ENCODE data around the gene PPP1R2B. TPM values are rescaled to one million over a fixed set of nuclear protein-coding genes. Genes with fewer than 3 reads are reported as not detected.

PPP1R2B gene
- total RNA-seq, 1 donor from 2014 or later: not detected

DNA sequence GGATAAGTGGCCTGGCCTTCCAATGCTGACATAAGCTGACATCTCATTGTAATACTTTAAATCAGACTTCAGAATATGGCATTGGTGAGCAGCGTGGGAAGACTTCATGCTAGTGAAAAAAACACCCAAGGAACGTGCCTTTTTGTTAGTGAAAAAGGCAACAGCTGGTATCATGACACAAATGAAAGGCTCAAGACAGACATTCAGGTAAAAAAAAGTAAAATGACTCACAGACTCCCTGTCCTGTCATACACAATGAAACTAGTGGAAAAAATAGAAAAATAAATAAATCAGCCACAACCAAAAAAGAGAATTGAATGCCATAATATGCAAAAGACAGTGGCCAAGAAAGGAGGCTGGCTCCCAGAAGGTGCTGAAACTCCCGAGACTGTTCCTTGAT lies 24.4 kb upstream of the PPP1R2B start:
- Histone ChIP-seq H3K4me1 (no peaks in the 10 kb centered on the region), H3K36me3 (no peaks in the 10 kb centered on the region), H3K4me3 (no peak overlapping the region), H3K27ac (replicated peaks) (no peak overlapping the region), H3K27me3 (ENCODE audit: low read depth) (no peaks in the 10 kb centered on the region), H3K9me3 (replicated peaks) (peaks cover 10% of the 10 kb centered on the region)
- no peak for DNase-seq
- intact Hi-C loops (cut with micrococcal nuclease): no loop called here
- TF ChIP-seq, protein P1, sequence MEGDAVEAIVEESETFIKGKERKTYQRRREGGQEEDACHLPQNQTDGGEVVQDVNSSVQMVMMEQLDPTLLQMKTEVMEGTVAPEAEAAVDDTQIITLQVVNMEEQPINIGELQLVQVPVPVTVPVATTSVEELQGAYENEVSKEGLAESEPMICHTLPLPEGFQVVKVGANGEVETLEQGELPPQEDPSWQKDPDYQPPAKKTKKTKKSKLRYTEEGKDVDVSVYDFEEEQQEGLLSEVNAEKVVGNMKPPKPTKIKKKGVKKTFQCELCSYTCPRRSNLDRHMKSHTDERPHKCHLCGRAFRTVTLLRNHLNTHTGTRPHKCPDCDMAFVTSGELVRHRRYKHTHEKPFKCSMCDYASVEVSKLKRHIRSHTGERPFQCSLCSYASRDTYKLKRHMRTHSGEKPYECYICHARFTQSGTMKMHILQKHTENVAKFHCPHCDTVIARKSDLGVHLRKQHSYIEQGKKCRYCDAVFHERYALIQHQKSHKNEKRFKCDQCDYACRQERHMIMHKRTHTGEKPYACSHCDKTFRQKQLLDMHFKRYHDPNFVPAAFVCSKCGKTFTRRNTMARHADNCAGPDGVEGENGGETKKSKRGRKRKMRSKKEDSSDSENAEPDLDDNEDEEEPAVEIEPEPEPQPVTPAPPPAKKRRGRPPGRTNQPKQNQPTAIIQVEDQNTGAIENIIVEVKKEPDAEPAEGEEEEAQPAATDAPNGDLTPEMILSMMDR (IDR thresholded peaks at IDR 0.05; ENCODE audit: borderline replicate concordance): no peak

DNA sequence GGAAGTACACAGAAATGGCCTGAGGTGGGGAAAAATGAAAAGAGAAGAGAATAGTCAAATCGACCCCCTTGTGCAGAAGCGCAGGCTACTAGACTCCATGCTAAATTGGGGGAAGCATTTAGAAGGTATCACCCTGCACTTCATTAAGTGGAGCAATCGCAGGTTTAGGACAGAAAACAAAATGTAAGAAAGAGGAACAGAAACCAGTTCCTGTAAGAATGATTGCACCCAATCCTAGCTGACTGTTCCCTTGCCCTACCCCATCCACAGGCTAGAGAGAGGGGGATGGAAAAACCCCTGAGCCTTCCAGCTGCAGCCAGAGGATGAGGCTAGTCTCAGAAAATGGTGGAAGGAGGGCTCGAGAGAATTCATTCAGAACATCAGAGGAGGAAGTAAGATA lies 23.9 kb upstream of the PPP1R2B start:
- H3K27ac ChIP-seq (replicated peaks): no peak overlapping the region
- intact Hi-C loops (cut with micrococcal nuclease): no loop called here
- no peak overlapping the region for H3K4me3 ChIP-seq
- TF ChIP-seq, protein P1 (IDR thresholded peaks at IDR 0.05; ENCODE audit: borderline replicate concordance): no peak
- no peaks in the 10 kb centered on the region for H3K27me3 ChIP-seq (ENCODE audit: low read depth)
- no peak for DNase-seq
- peaks cover 10% of the 10 kb centered on the region for H3K9me3 ChIP-seq (replicated peaks)
- H3K4me1 ChIP-seq: no peaks in the 10 kb centered on the region
- no peaks in the 10 kb centered on the region for H3K36me3 ChIP-seq

DNA sequence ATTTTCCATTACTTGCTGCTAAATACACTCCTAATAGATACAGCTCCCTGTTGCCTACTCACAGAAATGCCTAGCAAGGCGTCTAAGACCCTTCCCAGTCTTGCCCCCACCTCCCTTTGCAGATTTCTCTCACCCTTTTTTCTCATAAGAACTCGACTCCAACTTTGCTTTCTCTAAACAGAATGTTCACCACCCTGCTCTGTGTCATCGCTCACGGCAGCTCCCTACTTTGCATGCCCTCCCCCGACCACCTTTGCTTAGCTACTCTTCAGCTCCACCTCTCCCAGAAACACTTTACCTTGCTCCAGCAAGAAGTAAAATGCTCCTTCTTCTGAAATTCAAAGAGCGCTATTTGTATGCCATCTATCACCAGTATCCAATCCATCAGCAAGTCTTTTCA lies 15.2 kb upstream of the PPP1R2B start:
- H3K27me3 ChIP-seq (ENCODE audit: low read depth): no peaks in the 10 kb centered on the region
- no peak for DNase-seq
- TF ChIP-seq, protein P1 (IDR thresholded peaks at IDR 0.05; ENCODE audit: borderline replicate concordance): no peak
- no peaks in the 10 kb centered on the region for H3K4me1 ChIP-seq
- H3K9me3 ChIP-seq (replicated peaks): no peaks in the 10 kb centered on the region
- intact Hi-C loops (cut with micrococcal nuclease): no loop called here
- H3K36me3 ChIP-seq: no peaks in the 10 kb centered on the region
- no peak overlapping the region for H3K4me3 ChIP-seq
- no peak overlapping the region for H3K27ac ChIP-seq (replicated peaks)

DNA sequence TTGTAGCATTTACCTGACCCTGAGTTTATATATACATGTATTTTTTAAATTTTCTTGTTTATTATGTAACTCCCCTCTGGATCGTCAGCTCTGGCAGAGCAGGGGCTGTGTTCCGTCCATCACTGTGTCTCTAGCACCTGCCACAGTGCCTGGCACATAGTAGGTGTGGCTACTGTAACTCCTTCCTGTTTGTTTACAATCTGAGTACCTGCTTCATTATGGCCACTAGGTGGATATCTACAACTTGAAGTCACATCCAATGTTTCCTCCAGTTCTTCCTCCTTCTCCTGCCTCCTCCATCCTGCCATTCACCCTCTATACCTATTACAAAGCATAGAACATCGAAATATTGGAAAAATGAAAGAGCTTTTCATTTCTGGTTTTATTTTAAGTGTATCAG lies 14.2 kb upstream of the PPP1R2B start:
- H3K36me3 ChIP-seq: no peaks in the 10 kb centered on the region
- intact Hi-C loops (cut with micrococcal nuclease): no loop called here

DNA sequence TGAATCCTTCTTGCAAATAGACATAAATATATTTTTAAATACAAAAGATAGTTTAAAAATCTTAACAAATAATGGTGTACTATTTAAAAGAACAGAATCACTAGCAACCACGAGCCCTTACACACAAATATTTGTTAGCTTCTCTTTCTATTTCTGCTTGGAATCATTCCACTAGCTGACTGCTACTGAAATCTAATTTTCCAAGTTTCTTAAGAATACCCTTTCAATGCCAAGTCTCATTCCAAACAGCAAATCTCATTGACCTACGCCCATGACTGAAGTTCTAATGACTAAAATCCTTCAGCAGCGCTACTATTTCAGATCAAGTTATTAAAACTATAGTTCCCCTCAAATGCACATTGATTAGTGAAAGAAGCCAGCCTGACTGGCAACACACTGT lies 13.2 kb upstream of the PPP1R2B start:
- no peaks in the 10 kb centered on the region for H3K36me3 ChIP-seq
- no peaks in the 10 kb centered on the region for H3K4me1 ChIP-seq
- no peak overlapping the region for H3K4me3 ChIP-seq
- TF ChIP-seq, protein P1 (IDR thresholded peaks at IDR 0.05; ENCODE audit: borderline replicate concordance): no peak
- DNase-seq: no peak
- no peak overlapping the region for H3K27ac ChIP-seq (replicated peaks)
- intact Hi-C loops (cut with micrococcal nuclease): no loop called here
- no peaks in the 10 kb centered on the region for H3K27me3 ChIP-seq (ENCODE audit: low read depth)
- H3K9me3 ChIP-seq (replicated peaks): no peaks in the 10 kb centered on the region

More for the DNA sequence above, 14.2 kb upstream of the PPP1R2B start:
- H3K27me3 ChIP-seq (ENCODE audit: low read depth): no peaks in the 10 kb centered on the region
- no peak for DNase-seq
- no peaks in the 10 kb centered on the region for H3K9me3 ChIP-seq (replicated peaks)
- TF ChIP-seq, protein P1 (IDR thresholded peaks at IDR 0.05; ENCODE audit: borderline replicate concordance): peak; percentile 23
- no peak overlapping the region for H3K4me3 ChIP-seq
- no peak overlapping the region for H3K27ac ChIP-seq (replicated peaks)
- no peaks in the 10 kb centered on the region for H3K4me1 ChIP-seq

DNA sequence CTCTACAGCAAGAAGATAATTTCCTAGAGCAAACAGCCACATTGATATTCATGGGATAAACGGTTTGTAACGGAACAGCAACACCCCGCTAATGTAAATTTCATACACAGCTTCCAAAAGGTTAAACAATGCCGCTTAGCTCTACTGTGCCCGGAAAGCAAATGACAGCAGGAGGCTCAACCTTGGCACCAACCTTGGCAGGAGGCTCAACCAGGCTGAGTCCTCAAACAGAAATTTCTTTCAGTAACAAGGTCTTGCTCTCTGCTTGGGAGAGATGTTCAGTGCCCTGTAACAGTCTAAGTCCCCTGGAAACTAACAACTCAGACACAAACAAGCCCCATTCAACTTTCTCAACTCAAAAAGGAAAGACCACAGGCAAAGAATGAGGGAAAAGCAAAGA lies 11.1 kb upstream of the PPP1R2B start:
- Histone ChIP-seq H3K9me3 (replicated peaks) (no peaks in the 10 kb centered on the region), H3K4me1 (no peaks in the 10 kb centered on the region), H3K4me3 (no peak overlapping the region), H3K27ac (replicated peaks) (no peak overlapping the region), H3K36me3 (no peaks in the 10 kb centered on the region), H3K27me3 (ENCODE audit: low read depth) (no peaks in the 10 kb centered on the region)
- intact Hi-C loops (cut with micrococcal nuclease): no loop called here
- TF ChIP-seq, protein P1 (IDR thresholded peaks at IDR 0.05; ENCODE audit: borderline replicate concordance): no peak
- no peak for DNase-seq

Measured in left ventricle myocardium inferior (tissue), 1 donor.